HepG2 (cell line): ENCODE results near the gene ABCC8. TPM values are rescaled to one million over a fixed set of nuclear protein-coding genes. Genes with fewer than 3 reads are reported as not detected.

Source experiments
- ATAC-seq: fragments of 200-7000 bp; cut with Tn5 transposase; 3 replicates; pipeline ENCODE4 v1.9.1; 2020; ENCODE audit warnings: mild to moderate bottlenecking, moderate library complexity
- BruUV-seq: library from RNA; stranded (reverse); fragments of 400-500 nt; replicated peaks from 2 replicates; lab custom pipeline; 2021; lab: Mats Ljungman, UMichigan
- CTCF ChIA-PET: fragments of 300-600 bp; formaldehyde crosslinking; extraction: SDS; loops from one replicate; lab custom pipeline; 2021; ENCODE audit warnings: low total read pairs, inconsistent platforms, low intra/inter-chr PET ratio; lab: Yijun Ruan, JAX
- POLR2A ChIA-PET: fragments of 350-600 bp; sonication (Branson Sonifier 250); formaldehyde crosslinking; loops from one replicate; lab custom pipeline; 2020; ENCODE audit warnings: antibody characterized with exemption, inconsistent platforms; lab: Yijun Ruan, JAX
- DNase-seq: peaks from one replicate; pipeline ENCODE4 v3.0.0-alpha.2; 2015; ENCODE audit warnings: low spot score
- FAIRE-seq: peaks from 3 replicates; lab custom pipeline; 2011; peaks lifted over from hg19 to GRCh38; lab: Jason Lieb, UNC
- H2AFZ ChIP-seq: one replicate; pipeline ENCODE4 v1.6.1; 2011; ENCODE audit warnings: low read length, inconsistent platforms
- H3K27ac ChIP-seq: fragments of 300-600 bp; 3 replicates; pipeline ENCODE4 v1.8.0; 2011; ENCODE audit warnings: mixed run types, mild to moderate bottlenecking, mixed read lengths, low read length, inconsistent platforms; ENCODE audit not compliant: insufficient read depth; ENCODE audit errors: extremely low read length
- H3K27me3 ChIP-seq, 2 experiments: fragments of 200-600 bp in 1 of 2; 2 replicates in 1 of 2; 3 replicates in 1 of 2; pipeline versions ENCODE4 v1.6.0 to v1.8.0; 2011; ENCODE audit warnings: low read length in 2 of 2, mild to moderate bottlenecking in 2 of 2, moderate library complexity in 2 of 2, inconsistent platforms in 1 of 2; ENCODE audit not compliant: insufficient read depth in 2 of 2, control insufficient read depth in 1 of 2
- H3K36me3 ChIP-seq, 2 experiments: fragments of 200-600 bp in 1 of 2; replicated peaks in 1 of 2; 2 replicates in 1 of 2; 3 replicates in 1 of 2; pipeline versions ENCODE4 v1.5.1 to v1.8.0; 2011; ENCODE audit warnings: low read length in 2 of 2, inconsistent platforms in 1 of 2; ENCODE audit not compliant: insufficient read depth in 2 of 2, control insufficient read depth in 1 of 2
- H3K4me1 ChIP-seq: 2 replicates; pipeline ENCODE4 v1.5.1; 2012; ENCODE audit warnings: low read length, inconsistent platforms; ENCODE audit not compliant: insufficient read depth
- H3K4me2 ChIP-seq: 2 replicates; pipeline ENCODE4 v1.6.0; 2011; ENCODE audit warnings: low read depth, low read length, inconsistent platforms
- H3K4me3 ChIP-seq, 3 experiments: fragments of 200-600 bp in 1 of 3; sonication (generic), shearing (Covaris generic) in 1 of 3; replicated peaks in 1 of 3; 2 replicates each; pipeline ENCODE4 v1.5.1; 2011 to 2016; ENCODE audit warnings: low read length in 3 of 3, inconsistent platforms in 2 of 3, low read depth in 2 of 3, mild to moderate bottlenecking in 2 of 3, control low read depth in 1 of 3, mixed read lengths in 1 of 3; ENCODE audit not compliant: insufficient read depth in 1 of 3
- H3K79me2 ChIP-seq: one replicate; pipeline ENCODE4 v1.6.1; 2011; ENCODE audit warnings: low read length, inconsistent platforms; ENCODE audit not compliant: insufficient read depth
- H3K9ac ChIP-seq: 2 replicates; pipeline ENCODE4 v1.6.0; 2011; ENCODE audit warnings: mild to moderate bottlenecking, low read depth, low read length, inconsistent platforms; ENCODE audit not compliant: insufficient read depth
- H3K9me3 ChIP-seq: 2 replicates; pipeline ENCODE4 v1.5.1; 2012; ENCODE audit warnings: mild to moderate bottlenecking, low read length
- H4K20me1 ChIP-seq: 2 replicates; pipeline ENCODE4 v1.6.0; 2011; ENCODE audit warnings: inconsistent platforms, mild to moderate bottlenecking, low read length, moderate library complexity; ENCODE audit not compliant: insufficient read depth
- ADNP ChIP-seq: sonication (generic); formaldehyde crosslinking; IDR thresholded peaks from 2 replicates; pipeline ENCODE4 v1.4.0; 2020; ENCODE audit warnings: missing genetic modification reagents
- FOXO1 ChIP-seq: sonication (generic); formaldehyde crosslinking; IDR thresholded peaks from 2 replicates; pipeline ENCODE4 v1.4.0; 2020; ENCODE audit warnings: missing genetic modification reagents
- SMARCC2 ChIP-seq: fragments of 450-650 bp; IDR thresholded peaks from 2 replicates; pipeline ENCODE4 v1.6.1; 2017; ENCODE audit warnings: antibody characterized with exemption, mild to moderate bottlenecking
- ZBTB44 ChIP-seq: sonication (generic); formaldehyde crosslinking; IDR thresholded peaks from 2 replicates; pipeline ENCODE4 v1.4.0; 2020; ENCODE audit warnings: missing genetic modification reagents
- ZNF331 ChIP-seq: sonication (generic); formaldehyde crosslinking; IDR thresholded peaks from 2 replicates; pipeline ENCODE4 v1.4.0; 2020; ENCODE audit warnings: missing genetic modification reagents
- ZNF367 ChIP-seq: sonication (generic); formaldehyde crosslinking; IDR thresholded peaks from 2 replicates; pipeline ENCODE4 v1.4.0; 2020; ENCODE audit warnings: missing genetic modification reagents, borderline replicate concordance
- ZNF841 ChIP-seq: sonication (generic); formaldehyde crosslinking; IDR thresholded peaks from 2 replicates; pipeline ENCODE4 v1.8.1; 2023; ENCODE audit warnings: missing genetic modification reagents, borderline replicate concordance
- ZSCAN5A ChIP-seq: sonication (generic); formaldehyde crosslinking; IDR thresholded peaks from 2 replicates; pipeline ENCODE4 v1.8.0; 2022; ENCODE audit warnings: mild to moderate bottlenecking, missing genetic modification reagents, borderline replicate concordance
- WGBS: methylation state at CpG from one replicate; pipeline ENCODE4 v1.1.6; 2017; ENCODE audit warnings: low lambda C conversion rate; 5-methylcytosine and 5-hydroxymethylcytosine counted together
- in situ Hi-C: cut with HindIII; loops from 2 replicates; pipeline ENCODE4 v1.10.0; 2017; ENCODE audit warnings: low pct_unique_long_range_greater_than_20kb; ENCODE audit not compliant: extremely low pct_ligation_motif_present
- intact Hi-C: fragments of 100-400 bp; cut with micrococcal nuclease; formaldehyde crosslinking; loops from one replicate; pipeline ENCODE4 v1.10.0; 2022; ENCODE audit not compliant: unreplicated experiment
- polyA plus RNA-seq, 8 experiments: library from polyadenylated mRNA; depleted of rRNA in 3 of 8; stranded (reverse) in 7 of 8; unstranded in 1 of 8; fragments of >200 nt; fragmentation: Illumina TruSeq in 4 of 8; extraction: Trizol in 4 of 8; gene quantifications; 2 replicates each; pipeline versions ENCODE4 v1.2.1 to v1.2.3, GENCODE V29; 2011 to 2016; ENCODE audit warnings: low read depth in 4 of 8, missing spikeins in 1 of 8, mixed read lengths in 1 of 8; ENCODE audit not compliant: insufficient read depth in 1 of 8
- total RNA-seq, 5 experiments: library from RNA; depleted of rRNA; stranded (reverse); fragments of >200 nt; fragmentation: Illumina TruSeq; extraction: Trizol; gene quantifications; 2 replicates each; pipeline ENCODE4 v1.2.3, GENCODE V29; 2016; ENCODE audit warnings: low read depth in 1 of 5
- TF ChIP-seq, protein P1 (sequence below): IDR thresholded peaks from 2 replicates; pipeline ENCODE4 v1.6.1; 2016; ENCODE audit warnings: missing compliant biosample characterization, missing genetic modification reagents, borderline replicate concordance
- TF ChIP-seq, protein P2 (sequence below): sonication (generic); formaldehyde crosslinking; IDR thresholded peaks from 2 replicates; pipeline ENCODE4 v1.8.0; 2022; ENCODE audit warnings: missing genetic modification reagents, mild to moderate bottlenecking, moderate library complexity, borderline replicate concordance

ABCC8 gene
- total and polyA plus RNA-seq, 2 of the 13 experiments (the other 11 are each of a cell fraction or from before 2014, with no cell fraction given), result not detected

DNA sequence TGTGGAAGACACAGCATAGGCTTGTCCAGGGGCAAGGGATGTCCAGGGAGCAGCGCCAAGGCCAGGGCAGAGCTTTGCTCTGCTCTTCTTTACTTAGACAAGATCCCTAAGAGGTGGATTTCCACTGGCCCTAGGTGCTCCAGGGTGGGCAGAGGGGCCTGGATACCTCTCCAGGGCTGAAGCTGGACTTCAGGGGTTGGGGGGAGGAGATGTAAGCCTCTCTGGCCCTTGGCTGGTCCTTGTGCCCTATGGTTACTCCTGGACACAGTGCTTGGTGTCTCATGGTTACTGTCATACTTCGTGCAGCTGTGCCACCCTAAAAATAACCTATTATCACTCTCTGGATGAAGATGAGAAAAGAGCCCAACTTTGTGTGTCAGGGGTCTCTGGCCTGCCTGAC is 75.3 kb downstream of the ABCC8 start:
- Histone ChIP-seq H3K4me3 (no peak overlapping the region), H3K9me3 (no peaks in the 10 kb centered on the region), H3K79me2 (no peaks in the 10 kb centered on the region), H3K27me3 (peaks cover 5 to 46% of the 10 kb centered on the region in 2 experiments; a peak in 4 of 5 replicates), H3K4me2 (no peak overlapping the region), H3K4me1 (peaks cover 12% of the 10 kb centered on the region), H3K27ac (no peak overlapping the region), H2AFZ (no peak overlapping the region), H3K9ac (no peak overlapping the region), H4K20me1 (no peaks in the 10 kb centered on the region), H3K36me3 (no peaks in the 10 kb centered on the region)
- FAIRE-seq, result no peak
- WGBS, result 0% methylated on average over 2 of the region's 2 CpGs
- in situ Hi-C loops (no loop called here), intact Hi-C loops (no loop called here)
- ATAC-seq, result no peak
- POLR2A ChIA-PET, result no interaction called here
- CTCF ChIA-PET, result no interaction called here
- no TSS peak for BruUV-seq
- no peak for TF ChIP-seq ZNF331 (CRISPR knock-in tag)
- TF ChIP-seq ZNF841 (CRISPR knock-in tag), result no peak
- TF ChIP-seq, all 625 proteins: peak for 0
- DNase-seq, result no peak

DNA sequence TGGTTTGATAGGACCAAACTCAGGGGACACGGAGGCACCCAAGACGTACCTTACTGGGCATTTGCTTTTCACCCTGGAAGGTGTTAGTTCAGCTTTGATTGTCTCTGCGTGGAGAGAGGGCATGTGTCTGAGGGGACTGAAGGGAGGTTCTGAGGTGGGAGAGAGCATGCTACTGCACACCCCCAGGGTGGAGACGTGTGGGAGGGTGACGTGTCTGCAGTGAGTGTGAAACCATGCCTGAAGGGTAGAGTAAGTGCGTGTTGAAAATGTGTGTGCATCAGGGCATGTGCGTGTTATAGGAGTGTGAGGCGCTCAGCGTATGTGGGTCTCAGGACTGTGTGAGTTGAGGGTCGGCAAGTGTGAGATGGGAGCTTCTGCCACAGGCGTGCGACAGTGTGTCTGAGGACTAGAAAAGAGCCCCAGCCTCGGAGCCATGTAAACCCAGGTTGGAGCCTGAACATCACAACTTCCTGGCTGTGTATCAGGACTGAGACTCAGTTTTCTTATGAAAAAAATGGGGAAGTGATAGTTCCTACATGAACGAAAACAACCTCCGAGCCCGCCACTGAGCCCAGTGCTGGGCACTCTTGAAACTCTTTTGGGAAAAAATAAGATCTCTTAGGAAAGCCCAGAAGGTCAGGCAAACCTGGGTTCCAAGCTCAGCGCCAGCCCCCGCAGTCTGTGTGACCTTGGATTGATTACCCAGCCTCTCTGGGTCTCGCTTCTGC is 76.4 kb downstream of the ABCC8 start:
- CTCF ChIA-PET, result no interaction called here
- H3K9me3 ChIP-seq, result no peaks in the 10 kb centered on the region
- H3K4me1 ChIP-seq, result peaks cover under 1% of the 10 kb centered on the region; the same call in 1 of the 2 replicates
- no TSS peak for BruUV-seq
- in situ Hi-C loops (no loop called here), intact Hi-C loops (no loop called here)
- ATAC-seq (no peak), DNase-seq (no peak), FAIRE-seq (no peak)
- no peak overlapping the region for H3K4me2 ChIP-seq
- H3K4me3 ChIP-seq, result no peak overlapping the region
- H2AFZ ChIP-seq, result no peak overlapping the region
- H4K20me1 ChIP-seq, result no peaks in the 10 kb centered on the region
- POLR2A ChIA-PET, result no interaction called here
- no peak overlapping the region for H3K9ac ChIP-seq
- 50% methylated on average over 14 of the region's 19 CpGs for WGBS
- peaks cover 5 to 53% of the 10 kb centered on the region in 2 experiments; a peak in 4 of 5 replicates for H3K27me3 ChIP-seq
- no peaks in the 10 kb centered on the region for H3K36me3 ChIP-seq
- H3K27ac ChIP-seq, result no peak overlapping the region
- H3K79me2 ChIP-seq, result no peaks in the 10 kb centered on the region
- TF ChIP-seq SMARCC2 (no peak), ZSCAN5A (CRISPR knock-in tag) (no peak), ZNF367 (CRISPR knock-in tag) (no peak), FOXO1 (no peak), ZBTB44 (no peak), ADNP (CRISPR knock-in tag) (no peak)
- TF ChIP-seq, protein P1, sequence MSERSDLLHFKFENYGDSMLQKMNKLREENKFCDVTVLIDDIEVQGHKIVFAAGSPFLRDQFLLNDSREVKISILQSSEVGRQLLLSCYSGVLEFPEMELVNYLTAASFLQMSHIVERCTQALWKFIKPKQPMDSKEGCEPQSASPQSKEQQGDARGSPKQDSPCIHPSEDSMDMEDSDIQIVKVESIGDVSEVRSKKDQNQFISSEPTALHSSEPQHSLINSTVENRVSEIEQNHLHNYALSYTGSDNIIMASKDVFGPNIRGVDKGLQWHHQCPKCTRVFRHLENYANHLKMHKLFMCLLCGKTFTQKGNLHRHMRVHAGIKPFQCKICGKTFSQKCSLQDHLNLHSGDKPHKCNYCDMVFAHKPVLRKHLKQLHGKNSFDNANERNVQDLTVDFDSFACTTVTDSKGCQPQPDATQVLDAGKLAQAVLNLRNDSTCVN (CRISPR knock-in tag), result no peak
- TF ChIP-seq, protein P2, sequence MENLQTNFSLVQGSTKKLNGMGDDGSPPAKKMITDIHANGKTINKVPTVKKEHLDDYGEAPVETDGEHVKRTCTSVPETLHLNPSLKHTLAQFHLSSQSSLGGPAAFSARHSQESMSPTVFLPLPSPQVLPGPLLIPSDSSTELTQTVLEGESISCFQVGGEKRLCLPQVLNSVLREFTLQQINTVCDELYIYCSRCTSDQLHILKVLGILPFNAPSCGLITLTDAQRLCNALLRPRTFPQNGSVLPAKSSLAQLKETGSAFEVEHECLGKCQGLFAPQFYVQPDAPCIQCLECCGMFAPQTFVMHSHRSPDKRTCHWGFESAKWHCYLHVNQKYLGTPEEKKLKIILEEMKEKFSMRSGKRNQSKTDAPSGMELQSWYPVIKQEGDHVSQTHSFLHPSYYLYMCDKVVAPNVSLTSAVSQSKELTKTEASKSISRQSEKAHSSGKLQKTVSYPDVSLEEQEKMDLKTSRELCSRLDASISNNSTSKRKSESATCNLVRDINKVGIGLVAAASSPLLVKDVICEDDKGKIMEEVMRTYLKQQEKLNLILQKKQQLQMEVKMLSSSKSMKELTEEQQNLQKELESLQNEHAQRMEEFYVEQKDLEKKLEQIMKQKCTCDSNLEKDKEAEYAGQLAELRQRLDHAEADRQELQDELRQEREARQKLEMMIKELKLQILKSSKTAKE (CRISPR knock-in tag), result no peak
